Measurements from ENCODE around the gene CHST8.

DNA sequence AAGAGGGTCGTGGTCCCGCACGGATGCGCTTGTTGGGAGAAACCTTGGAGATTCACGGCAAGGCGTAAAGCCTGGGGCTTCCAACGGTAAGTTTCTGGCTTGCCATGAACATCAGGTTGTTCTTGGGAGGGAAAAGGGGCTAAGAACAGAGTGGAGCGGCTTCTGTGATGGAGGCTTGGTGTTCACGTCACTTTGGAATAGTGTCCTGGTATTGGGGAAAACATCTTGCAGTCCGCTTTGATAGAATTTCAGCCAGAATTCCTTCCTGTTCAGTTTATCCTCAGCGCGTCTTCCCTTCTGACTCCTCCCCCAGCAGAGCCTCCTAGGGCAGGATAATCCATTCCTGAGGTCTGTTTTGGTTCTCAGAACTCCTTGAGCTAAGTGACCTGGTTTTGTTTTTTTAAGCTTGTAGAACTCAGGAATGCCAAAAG lies 176.9 kb downstream of the CHST8 start:
- TF ChIP-seq, protein P1, sequence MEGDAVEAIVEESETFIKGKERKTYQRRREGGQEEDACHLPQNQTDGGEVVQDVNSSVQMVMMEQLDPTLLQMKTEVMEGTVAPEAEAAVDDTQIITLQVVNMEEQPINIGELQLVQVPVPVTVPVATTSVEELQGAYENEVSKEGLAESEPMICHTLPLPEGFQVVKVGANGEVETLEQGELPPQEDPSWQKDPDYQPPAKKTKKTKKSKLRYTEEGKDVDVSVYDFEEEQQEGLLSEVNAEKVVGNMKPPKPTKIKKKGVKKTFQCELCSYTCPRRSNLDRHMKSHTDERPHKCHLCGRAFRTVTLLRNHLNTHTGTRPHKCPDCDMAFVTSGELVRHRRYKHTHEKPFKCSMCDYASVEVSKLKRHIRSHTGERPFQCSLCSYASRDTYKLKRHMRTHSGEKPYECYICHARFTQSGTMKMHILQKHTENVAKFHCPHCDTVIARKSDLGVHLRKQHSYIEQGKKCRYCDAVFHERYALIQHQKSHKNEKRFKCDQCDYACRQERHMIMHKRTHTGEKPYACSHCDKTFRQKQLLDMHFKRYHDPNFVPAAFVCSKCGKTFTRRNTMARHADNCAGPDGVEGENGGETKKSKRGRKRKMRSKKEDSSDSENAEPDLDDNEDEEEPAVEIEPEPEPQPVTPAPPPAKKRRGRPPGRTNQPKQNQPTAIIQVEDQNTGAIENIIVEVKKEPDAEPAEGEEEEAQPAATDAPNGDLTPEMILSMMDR (IDR thresholded peaks at IDR 0.05): no peak
- no peak for TF ChIP-seq POLR2A (IDR thresholded peaks at IDR 0.05)
